GM12878 (cell line): Measurements from ENCODE around the gene RBM42. TPM values are rescaled to one million over a fixed set of nuclear protein-coding genes. Genes with fewer than 3 reads are reported as not detected.

Source experiments
- ATF3 ChIP-seq: IDR thresholded peaks from 2 replicates; pipeline ENCODE4 v1.6.1; 2011; ENCODE audit warnings: low read depth, mild to moderate bottlenecking, low read length, moderate library complexity, borderline replicate concordance; ENCODE audit errors: extremely low read depth
- CEBPZ ChIP-seq: fragments of 150-350 bp; IDR thresholded peaks from 2 replicates; pipeline ENCODE4 v1.6.1; 2016; ENCODE audit warnings: low read depth, low read length
- CREB1 ChIP-seq: IDR thresholded peaks from 2 replicates; pipeline ENCODE4 v1.6.1; 2012; ENCODE audit warnings: low read depth, mild to moderate bottlenecking, inconsistent platforms
- DPF2 ChIP-seq: fragments of 450-650 bp; IDR thresholded peaks from 2 replicates; pipeline ENCODE4 v1.6.1; 2017; ENCODE audit warnings: mild to moderate bottlenecking
- E2F4 ChIP-seq: IDR thresholded peaks from 2 replicates; pipeline ENCODE4 v1.6.1; 2012; ENCODE audit warnings: low read depth, low read length, improper control_type of control experiment
- ELK1 ChIP-seq: IDR thresholded peaks from 2 replicates; pipeline ENCODE4 v1.6.1; 2012; ENCODE audit warnings: low read depth, low read length, improper control_type of control experiment
- ETV6 ChIP-seq, 2 experiments: fragments of 450-650 bp in 1 of 2; IDR thresholded peaks in 1 of 2; conservative IDR thresholded peaks in 1 of 2; 2 replicates each; pipeline ENCODE4 v1.6.1; 2014; ENCODE audit warnings: antibody characterized with exemption in 1 of 2, borderline replicate concordance in 1 of 2, low read depth in 1 of 2, mild to moderate bottlenecking in 1 of 2, moderate library complexity in 1 of 2
- HDGF ChIP-seq: fragments of 450-650 bp; IDR thresholded peaks from 2 replicates; pipeline ENCODE4 v1.6.1; 2016; ENCODE audit warnings: antibody characterized with exemption
- JUND ChIP-seq: IDR thresholded peaks from 2 replicates; pipeline ENCODE4 v1.6.1; 2012; ENCODE audit warnings: low read depth, mild to moderate bottlenecking, low read length, improper control_type of control experiment, moderate library complexity
- MEF2B ChIP-seq: fragments of 450-650 bp; IDR thresholded peaks from 2 replicates; pipeline ENCODE4 v1.6.1; 2018; ENCODE audit warnings: mild to moderate bottlenecking, moderate library complexity; ENCODE audit not compliant: partially characterized antibody, poor library complexity, severe bottlenecking
- MTA3 ChIP-seq: IDR thresholded peaks from 2 replicates; pipeline ENCODE4 v1.6.1; 2012; ENCODE audit warnings: low read length, inconsistent platforms, borderline replicate concordance
- PML ChIP-seq: IDR thresholded peaks from 2 replicates; pipeline ENCODE4 v1.6.1; 2012; ENCODE audit warnings: low read length, inconsistent platforms
- POU2F2 ChIP-seq: IDR thresholded peaks from 3 replicates; pipeline ENCODE4 v1.6.1; 2011; ENCODE audit warnings: low read depth, mild to moderate bottlenecking, low read length, borderline replicate concordance
- SPI1 ChIP-seq: IDR thresholded peaks from 2 replicates; pipeline ENCODE4 v1.6.1; 2011; ENCODE audit warnings: low read depth, mild to moderate bottlenecking, low read length, moderate library complexity, borderline replicate concordance; ENCODE audit not compliant: insufficient read depth
- TCF12 ChIP-seq: IDR thresholded peaks from 2 replicates; pipeline ENCODE4 v1.6.1; 2011; ENCODE audit warnings: low read depth, mild to moderate bottlenecking, low read length
- YY1 ChIP-seq: IDR thresholded peaks from 2 replicates; pipeline ENCODE4 v1.6.1; 2011; ENCODE audit warnings: low read depth, mild to moderate bottlenecking, low read length
- ZNF207 ChIP-seq: fragments of 450-650 bp; IDR thresholded peaks from 2 replicates; pipeline ENCODE4 v1.6.1; 2014; ENCODE audit warnings: antibody characterized with exemption, mild to moderate bottlenecking, borderline replicate concordance
- polyA plus RNA-seq, 11 experiments: library from polyadenylated mRNA; depleted of rRNA in 4 of 11; unstranded in 6 of 11; stranded (reverse) in 5 of 11; fragments of >200 nt; fragmentation: Nextera tagmentation in 4 of 11; fragmentation: Illumina TruSeq in 1 of 11; extraction: Ambion mirVana in 4 of 11; extraction: Trizol in 1 of 11; gene quantifications; 1 replicate in 1 of 11; 2 replicates in 10 of 11; pipeline versions ENCODE4 v1.2.1 to v1.2.3, GENCODE V29; 2011 to 2016; ENCODE audit warnings: inconsistent platforms in 2 of 11, missing spikeins in 2 of 11, low read depth in 1 of 11
- total RNA-seq, 4 experiments: library from RNA; depleted of rRNA in 3 of 4; stranded (reverse); fragments of >200 nt in 3 of 4; fragmentation: Illumina TruSeq in 1 of 4; extraction: Trizol in 1 of 4; gene quantifications; 2 replicates each; pipeline versions ENCODE4 v1.2.1 to v1.2.3, GENCODE V29; 2013 to 2021
- TF ChIP-seq, protein P1 (sequence below): IDR thresholded peaks from 2 replicates; pipeline ENCODE4 v1.6.1; 2012; ENCODE audit warnings: low read length, inconsistent platforms

The RBM42 gene
- total and polyA plus RNA-seq, 10 of the 15 experiments (the other 5 are each of a cell fraction or from before 2014, with no cell fraction given), result 4.2 to 117 (median 48.5) TPM

- TF ChIP-seq TCF12 (peak; percentile 26; the same call in 1 of the 2 replicates), SPI1 (no peak), ETV6 (conservative IDR thresholded peaks at IDR 0.05 in 1 of 2, IDR thresholded peaks at IDR 0.05 in 1 of 2; ENCODE audit: borderline replicate concordance in 1 of 2, low read depth in 1 of 2) (0 out of 4 replicates have a peak, but pooled peaks of 1 of the 2 experiments have one; percentile 13), MTA3 (no peak), DPF2 (peak; percentile 68), E2F4 (peak; percentile 81), YY1 (peak; percentile 43; the same call in 1 of the 2 replicates), ZNF207 (peak; percentile 95; the same call in 1 of the 2 replicates), ATF3 (peak; percentile 98), CEBPZ (peak; percentile 89), HDGF (peak; percentile 79; the same call in 1 of the 2 replicates), POU2F2 (peak; percentile 12; the same call in 2 of the 3 replicates), MEF2B (no peak), JUND (peak; percentile 95), PML (peak; percentile 86; the same call in 1 of the 2 replicates), CREB1 (peak; percentile 100), ELK1 (no peak; the same call in 1 of the 2 replicates)
- TF ChIP-seq, protein P1, sequence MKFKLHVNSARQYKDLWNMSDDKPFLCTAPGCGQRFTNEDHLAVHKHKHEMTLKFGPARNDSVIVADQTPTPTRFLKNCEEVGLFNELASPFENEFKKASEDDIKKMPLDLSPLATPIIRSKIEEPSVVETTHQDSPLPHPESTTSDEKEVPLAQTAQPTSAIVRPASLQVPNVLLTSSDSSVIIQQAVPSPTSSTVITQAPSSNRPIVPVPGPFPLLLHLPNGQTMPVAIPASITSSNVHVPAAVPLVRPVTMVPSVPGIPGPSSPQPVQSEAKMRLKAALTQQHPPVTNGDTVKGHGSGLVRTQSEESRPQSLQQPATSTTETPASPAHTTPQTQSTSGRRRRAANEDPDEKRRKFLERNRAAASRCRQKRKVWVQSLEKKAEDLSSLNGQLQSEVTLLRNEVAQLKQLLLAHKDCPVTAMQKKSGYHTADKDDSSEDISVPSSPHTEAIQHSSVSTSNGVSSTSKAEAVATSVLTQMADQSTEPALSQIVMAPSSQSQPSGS, result peak; percentile 85
These were observed at the start of gene RBM42 (continued) for GRCh38 chr19:35628565-35629331.
